HepG2 (cell line): ENCODE measurements around the gene NFE2L1. TPM values are rescaled to one million over a fixed set of nuclear protein-coding genes. Genes with fewer than 3 reads are reported as not detected.

Source experiments
- ARNTL ChIP-seq: sonication (generic); formaldehyde crosslinking; IDR thresholded peaks from 2 replicates; pipeline ENCODE4 v1.4.0; 2020; ENCODE audit warnings: mild to moderate bottlenecking, missing genetic modification reagents
- CHD2 ChIP-seq: IDR thresholded peaks from 2 replicates; pipeline ENCODE4 v1.6.1; 2011; ENCODE audit warnings: low read depth, low read length, improper control_type of control experiment
- DBP ChIP-seq: sonication (generic); formaldehyde crosslinking; IDR thresholded peaks from 2 replicates; pipeline ENCODE4 v1.4.0; 2020; ENCODE audit warnings: missing genetic modification reagents; ENCODE audit errors: not compliant biosample characterization
- FOXA1 ChIP-seq, 2 experiments: fragments of 450-650 bp in 1 of 2; sonication (generic) in 1 of 2; formaldehyde crosslinking in 1 of 2; IDR thresholded peaks; 2 replicates each; pipeline versions ENCODE4 v1.4.0 to v1.6.1; 2016 to 2020; ENCODE audit warnings: missing genetic modification reagents in 1 of 2
- GLI4 ChIP-seq: sonication (generic); formaldehyde crosslinking; IDR thresholded peaks from 2 replicates; pipeline ENCODE4 v1.5.1; 2020; ENCODE audit warnings: missing genetic modification reagents, mild to moderate bottlenecking, moderate library complexity, borderline replicate concordance
- GZF1 ChIP-seq: sonication (generic); formaldehyde crosslinking; IDR thresholded peaks from 2 replicates; pipeline ENCODE4 v1.5.1; 2020; ENCODE audit warnings: mild to moderate bottlenecking, missing genetic modification reagents
- HDAC2 ChIP-seq: sonication (generic); formaldehyde crosslinking; IDR thresholded peaks from 2 replicates; pipeline ENCODE4 v1.4.0; 2020; ENCODE audit warnings: missing genetic modification reagents
- HES4 ChIP-seq: sonication (generic); formaldehyde crosslinking; IDR thresholded peaks from 2 replicates; pipeline ENCODE4 v1.9.0; 2021; ENCODE audit warnings: mild to moderate bottlenecking, missing genetic modification reagents, borderline replicate concordance
- HNF4A ChIP-seq: sonication (generic); formaldehyde crosslinking; IDR thresholded peaks from 2 replicates; pipeline ENCODE4 v1.4.0; 2020; ENCODE audit warnings: missing genetic modification reagents
- KLF6 ChIP-seq: IDR thresholded peaks from 2 replicates; pipeline ENCODE4 v1.8.0; 2016; ENCODE audit warnings: missing biosample characterization, missing genetic modification reagents
- NFIB ChIP-seq: sonication (generic); formaldehyde crosslinking; IDR thresholded peaks from 2 replicates; pipeline ENCODE4 v1.9.0; 2021; ENCODE audit warnings: missing genetic modification reagents, mild to moderate bottlenecking, borderline replicate concordance
- NFYC ChIP-seq: IDR thresholded peaks from 2 replicates; pipeline ENCODE4 v1.6.1; 2016; ENCODE audit warnings: missing genetic modification reagents, missing compliant biosample characterization
- PLRG1 ChIP-seq: fragments of 450-650 bp; conservative IDR thresholded peaks from 2 replicates; pipeline ENCODE4 v1.6.1; 2016
- SMAD3 ChIP-seq: sonication (generic); formaldehyde crosslinking; IDR thresholded peaks from 2 replicates; pipeline ENCODE4 v1.4.0; 2020; ENCODE audit warnings: missing genetic modification reagents
- STAG1 ChIP-seq: sonication (generic); formaldehyde crosslinking; IDR thresholded peaks from 2 replicates; pipeline ENCODE4 v1.4.0; 2020; ENCODE audit warnings: missing genetic modification reagents
- STAT6 ChIP-seq: sonication (generic); formaldehyde crosslinking; IDR thresholded peaks from 2 replicates; pipeline ENCODE4 v1.4.0; 2020; ENCODE audit warnings: missing genetic modification reagents, mild to moderate bottlenecking, borderline replicate concordance
- TCF12 ChIP-seq, 2 experiments: fragments of 450-650 bp in 1 of 2; sonication (generic) in 1 of 2; formaldehyde crosslinking in 1 of 2; IDR thresholded peaks; 2 replicates each; pipeline versions ENCODE4 v1.6.1 to v1.8.0; 2017 to 2022; ENCODE audit warnings: antibody characterized with exemption in 1 of 2, mild to moderate bottlenecking in 1 of 2, missing genetic modification reagents in 1 of 2, moderate library complexity in 1 of 2
- ZBTB3 ChIP-seq: sonication (generic); formaldehyde crosslinking; IDR thresholded peaks from 2 replicates; pipeline ENCODE4 v1.4.0; 2020; ENCODE audit warnings: low read depth, mild to moderate bottlenecking, moderate library complexity, missing genetic modification reagents, borderline replicate concordance
- ZBTB39 ChIP-seq: sonication (generic); formaldehyde crosslinking; IDR thresholded peaks from 2 replicates; pipeline ENCODE4 v1.5.0; 2020; ENCODE audit warnings: missing genetic modification reagents
- ZNF282 ChIP-seq: fragments of 450-650 bp; IDR thresholded peaks from 2 replicates; pipeline ENCODE4 v1.6.1; 2018; ENCODE audit not compliant: partially characterized antibody
- ZNF629 ChIP-seq: sonication (generic); formaldehyde crosslinking; conservative IDR thresholded peaks from 2 replicates; pipeline ENCODE4 v1.5.0; 2020; ENCODE audit warnings: missing genetic modification reagents
- ZNF740 ChIP-seq: sonication (generic); formaldehyde crosslinking; IDR thresholded peaks from 2 replicates; pipeline ENCODE4 v1.4.0; 2020; ENCODE audit warnings: missing genetic modification reagents
- ZNF878 ChIP-seq: sonication (generic); formaldehyde crosslinking; IDR thresholded peaks from 2 replicates; pipeline ENCODE4 v1.8.1; 2023; ENCODE audit warnings: mild to moderate bottlenecking, missing genetic modification reagents, moderate library complexity
- polyA plus RNA-seq, 8 experiments: library from polyadenylated mRNA; depleted of rRNA in 3 of 8; stranded (reverse) in 7 of 8; unstranded in 1 of 8; fragments of >200 nt; fragmentation: Illumina TruSeq in 4 of 8; extraction: Trizol in 4 of 8; gene quantifications; 2 replicates each; pipeline versions ENCODE4 v1.2.1 to v1.2.3, GENCODE V29; 2011 to 2016; ENCODE audit warnings: low read depth in 4 of 8, missing spikeins in 1 of 8, mixed read lengths in 1 of 8; ENCODE audit not compliant: insufficient read depth in 1 of 8
- total RNA-seq, 5 experiments: library from RNA; depleted of rRNA; stranded (reverse); fragments of >200 nt; fragmentation: Illumina TruSeq; extraction: Trizol; gene quantifications; 2 replicates each; pipeline ENCODE4 v1.2.3, GENCODE V29; 2016; ENCODE audit warnings: low read depth in 1 of 5

The NFE2L1 gene
- total and polyA plus RNA-seq, 2 of the 13 experiments (the other 11 are each of a cell fraction or from before 2014, with no cell fraction given): 67.0 to 234 TPM

GRCh38 chr17:48047741-48048383, at the start of gene NFE2L1 (continued):
- TF ChIP-seq PLRG1 (no peak), STAG1 (CRISPR knock-in tag) (no peak), NFYC (CRISPR knock-in tag) (peak; percentile 97), ZBTB39 (CRISPR knock-in tag) (0 out of 2 replicates have a peak, but pooled peaks have one; percentile 59), ARNTL (CRISPR knock-in tag) (peak; percentile 80), GLI4 (CRISPR knock-in tag) (peak; percentile 27; the same call in 1 of the 2 replicates), HNF4A (no peak), SMAD3 (CRISPR knock-in tag) (0 out of 2 replicates have a peak, but pooled peaks have one; percentile 25), STAT6 (CRISPR knock-in tag) (no peak), CHD2 (peak; percentile 73), ZNF629 (CRISPR knock-in tag) (no peak), HDAC2 (CRISPR knock-in tag) (no peak; the same call in 1 of the 2 replicates), ZNF282 (no peak), GZF1 (CRISPR knock-in tag) (no peak; the same call in 1 of the 2 replicates), ZNF878 (no peak), TCF12 (IDR thresholded peaks at IDR 0.05) (no peak), TCF12 (CRISPR knock-in tag; IDR thresholded peaks at IDR 0.05) (no peak), DBP (CRISPR knock-in tag) (no peak), FOXA1 (IDR thresholded peaks at IDR 0.05) (no peak), FOXA1 (CRISPR knock-in tag; IDR thresholded peaks at IDR 0.05) (0 out of 2 replicates have a peak, but pooled peaks have one; percentile 30), ZNF740 (no peak; the same call in 1 of the 2 replicates), ZBTB3 (CRISPR knock-in tag) (peak; percentile 90), KLF6 (no peak), NFIB (no peak), HES4 (CRISPR knock-in tag) (peak; percentile 95)
